GM12891 (cell line): ENCODE data around the gene BCAS1.

ENCODE experiments used
- PAX5 ChIP-seq: IDR thresholded peaks from 2 replicates; pipeline ENCODE4 v1.6.1; 2011; ENCODE audit warnings: low read length, moderate library complexity, mild to moderate bottlenecking; ENCODE audit not compliant: insufficient read depth, severe bottlenecking
- POLR2A ChIP-seq: IDR thresholded peaks from 2 replicates; pipeline ENCODE4 v1.6.1; 2011; ENCODE audit warnings: low read depth, low read length, control low read depth
- POLR2AphosphoS5 ChIP-seq: IDR thresholded peaks from 2 replicates; pipeline ENCODE4 v1.6.1; 2011; ENCODE audit warnings: low read depth, low read length, control low read depth
- POU2F2 ChIP-seq: IDR thresholded peaks from 2 replicates; pipeline ENCODE4 v1.6.1; 2011; ENCODE audit warnings: low read depth, mild to moderate bottlenecking, control low read depth, low read length, moderate library complexity
- SPI1 ChIP-seq: IDR thresholded peaks from 2 replicates; pipeline ENCODE4 v1.6.1; 2011; ENCODE audit warnings: low read depth, low read length, control low read depth
- TAF1 ChIP-seq: IDR thresholded peaks from 2 replicates; pipeline ENCODE4 v1.6.1; 2011; ENCODE audit warnings: low read depth, low read length, control low read depth

DNA sequence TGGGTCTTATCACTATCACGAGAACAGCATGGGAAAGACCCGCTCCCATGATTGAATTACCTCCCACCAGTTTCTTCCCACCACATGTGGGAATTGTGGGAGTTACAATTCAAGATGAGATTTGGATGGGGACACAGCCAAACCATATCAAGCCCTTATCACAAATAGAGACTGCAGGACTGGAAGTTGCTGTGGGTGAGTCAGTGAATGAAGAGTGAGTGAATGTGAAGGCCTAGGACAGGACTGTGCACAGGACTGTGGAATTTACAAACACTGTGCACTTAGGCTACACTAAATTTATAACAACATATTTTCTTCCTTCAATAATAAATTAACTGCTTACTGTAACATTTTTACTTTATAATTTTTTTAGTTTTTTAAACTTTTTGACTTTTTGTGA lies 30.2 kb upstream of the BCAS1 start:
- TF ChIP-seq SPI1 (no peak), PAX5 (no peak), TAF1 (no peak), POLR2AphosphoS5 (no peak), POLR2A (no peak), POU2F2 (no peak)
